ENCODE data around the gene MAN2A1. TPM values are rescaled to one million over a fixed set of nuclear protein-coding genes. Genes with fewer than 3 reads are reported as not detected.

MAN2A1 gene
- total RNA-seq, 1 donor from 2014 or later = 85.0 TPM

GRCh38 chr5:109837231-109837861 is 147.6 kb downstream of the MAN2A1 start:
- no peak for DNase-seq (ENCODE audit: low read depth)
- TF ChIP-seq, protein P1, sequence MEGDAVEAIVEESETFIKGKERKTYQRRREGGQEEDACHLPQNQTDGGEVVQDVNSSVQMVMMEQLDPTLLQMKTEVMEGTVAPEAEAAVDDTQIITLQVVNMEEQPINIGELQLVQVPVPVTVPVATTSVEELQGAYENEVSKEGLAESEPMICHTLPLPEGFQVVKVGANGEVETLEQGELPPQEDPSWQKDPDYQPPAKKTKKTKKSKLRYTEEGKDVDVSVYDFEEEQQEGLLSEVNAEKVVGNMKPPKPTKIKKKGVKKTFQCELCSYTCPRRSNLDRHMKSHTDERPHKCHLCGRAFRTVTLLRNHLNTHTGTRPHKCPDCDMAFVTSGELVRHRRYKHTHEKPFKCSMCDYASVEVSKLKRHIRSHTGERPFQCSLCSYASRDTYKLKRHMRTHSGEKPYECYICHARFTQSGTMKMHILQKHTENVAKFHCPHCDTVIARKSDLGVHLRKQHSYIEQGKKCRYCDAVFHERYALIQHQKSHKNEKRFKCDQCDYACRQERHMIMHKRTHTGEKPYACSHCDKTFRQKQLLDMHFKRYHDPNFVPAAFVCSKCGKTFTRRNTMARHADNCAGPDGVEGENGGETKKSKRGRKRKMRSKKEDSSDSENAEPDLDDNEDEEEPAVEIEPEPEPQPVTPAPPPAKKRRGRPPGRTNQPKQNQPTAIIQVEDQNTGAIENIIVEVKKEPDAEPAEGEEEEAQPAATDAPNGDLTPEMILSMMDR (IDR thresholded peaks at IDR 0.05; ENCODE audit: insufficient read depth, low read length, severe bottlenecking) = no peak
- no peaks in the 10 kb centered on the region for H3K27me3 ChIP-seq (ENCODE audit: control insufficient read depth, insufficient read depth, low read length)
- H3K4me3 ChIP-seq (ENCODE audit: low read depth, low read length) = no peak overlapping the region
- no peaks in the 10 kb centered on the region for H3K36me3 ChIP-seq (ENCODE audit: control insufficient read depth, insufficient read depth, low read length)
- no peak for FAIRE-seq

DNA sequence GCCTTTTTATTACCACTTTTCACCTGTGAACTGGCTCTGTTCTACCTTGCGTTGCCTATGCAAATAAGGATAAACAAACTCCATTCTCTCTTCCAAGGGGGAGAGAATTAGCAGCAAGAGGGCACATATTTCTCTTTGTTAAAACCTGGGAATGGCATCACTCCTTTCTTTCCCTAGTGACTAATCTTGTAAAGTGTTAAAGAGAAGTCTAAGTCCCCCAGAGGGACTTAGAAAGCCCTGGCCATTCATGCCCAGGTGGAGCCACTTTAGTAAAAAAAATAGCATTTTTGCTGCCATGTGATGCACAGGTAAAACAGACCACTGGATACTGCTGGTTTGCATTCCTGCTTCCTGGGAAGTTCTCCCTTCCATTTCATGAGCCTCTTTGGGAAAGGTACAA is 148.4 kb downstream of the MAN2A1 start:
- FAIRE-seq (no peak), DNase-seq (ENCODE audit: low read depth) (no peak)
- H3K27me3 ChIP-seq (ENCODE audit: control insufficient read depth, insufficient read depth, low read length) = no peaks in the 10 kb centered on the region
- H3K36me3 ChIP-seq (ENCODE audit: control insufficient read depth, insufficient read depth, low read length) = peaks cover 3% of the 10 kb centered on the region
- no peak overlapping the region for H3K4me3 ChIP-seq (ENCODE audit: low read depth, low read length)
- TF ChIP-seq, protein P1 (IDR thresholded peaks at IDR 0.05; ENCODE audit: insufficient read depth, low read length, severe bottlenecking) = no peak

GRCh38 chr5:109844148-109844547 is 154.4 kb downstream of the MAN2A1 start:
- FAIRE-seq = no peak

GRCh38 chr5:109844695-109845094 is 155.0 kb downstream of the MAN2A1 start:
- Histone ChIP-seq H3K27me3 (ENCODE audit: control insufficient read depth, insufficient read depth, low read length) (no peaks in the 10 kb centered on the region), H3K4me3 (ENCODE audit: low read depth, low read length) (no peak overlapping the region), H3K36me3 (ENCODE audit: control insufficient read depth, insufficient read depth, low read length) (peaks cover 3% of the 10 kb centered on the region)
- peak; percentile 33 for DNase-seq (ENCODE audit: low read depth)
- no peak for FAIRE-seq
- TF ChIP-seq, protein P1 (IDR thresholded peaks at IDR 0.05; ENCODE audit: insufficient read depth, low read length, severe bottlenecking) = no peak

More at GRCh38 chr5:109844148-109844547, 154.4 kb downstream of the MAN2A1 start:
- TF ChIP-seq, protein P1 (IDR thresholded peaks at IDR 0.05; ENCODE audit: insufficient read depth, low read length, severe bottlenecking) = no peak
- Histone ChIP-seq H3K27me3 (ENCODE audit: control insufficient read depth, insufficient read depth, low read length) (no peaks in the 10 kb centered on the region), H3K36me3 (ENCODE audit: control insufficient read depth, insufficient read depth, low read length) (peaks cover 3% of the 10 kb centered on the region), H3K4me3 (ENCODE audit: low read depth, low read length) (no peak overlapping the region)
- no peak for DNase-seq (ENCODE audit: low read depth)

GRCh38 chr5:109848130-109848529 is 158.4 kb downstream of the MAN2A1 start:
- H3K27me3 ChIP-seq (ENCODE audit: control insufficient read depth, insufficient read depth, low read length) = no peaks in the 10 kb centered on the region
- H3K36me3 ChIP-seq (ENCODE audit: control insufficient read depth, insufficient read depth, low read length) = peaks cover 3% of the 10 kb centered on the region
- H3K4me3 ChIP-seq (ENCODE audit: low read depth, low read length) = no peak overlapping the region
- no peak for DNase-seq (ENCODE audit: low read depth)
- TF ChIP-seq, protein P1 (IDR thresholded peaks at IDR 0.05; ENCODE audit: insufficient read depth, low read length, severe bottlenecking) = no peak
- FAIRE-seq = no peak

Measured in bronchial epithelial cell (primary cell).